A549 (cell line): ENCODE measurements around the gene VAMP4. TPM values are rescaled to one million over a fixed set of nuclear protein-coding genes. Genes with fewer than 3 reads are reported as not detected.

ENCODE experiments used
- HDAC2 ChIP-seq: fragments of 200-600 bp; sonication (generic); IDR thresholded peaks from 2 replicates; pipeline ENCODE4 v1.6.1; 2016
- RARB ChIP-seq: fragments of 250-450 bp; sonication (Bioruptor Pico); IDR thresholded peaks from 2 replicates; pipeline ENCODE4 v1.8.0; 2021; ENCODE audit warnings: mild to moderate bottlenecking, moderate library complexity
- RFX5 ChIP-seq: fragments of 450-650 bp; IDR thresholded peaks from 2 replicates; pipeline ENCODE4 v1.7.1; 2014; ENCODE audit warnings: antibody characterized with exemption, mild to moderate bottlenecking, moderate library complexity
- polyA plus RNA-seq, 4 experiments: library from polyadenylated mRNA; depleted of rRNA in 3 of 4; stranded (reverse); fragments of >200 nt; fragmentation: RNase III in 1 of 4; extraction: RNeasy Plus Mini Kit Qiagen cat#74134 plus additional on column Dnase treatment in 1 of 4; gene quantifications; 2 replicates in 3 of 4; 3 replicates in 1 of 4; pipeline ENCODE4 v1.2.3, GENCODE V29; 2011 to 2017
- small RNA-seq, 6 experiments: library from RNA; depleted of rRNA; stranded (forward); fragments of <200 nt; gene quantifications; one replicate each; pipeline ENCODE3, GENCODE V24; 2012
- TF ChIP-seq, protein P1 (sequence below): IDR thresholded peaks from 2 replicates; pipeline ENCODE4 v1.6.1; 2012

VAMP4 gene
- polyA plus RNA-seq, 2 of the 4 experiments (the other 2 are of a cell fraction) = 4.3 to 9.3 TPM

DNA sequence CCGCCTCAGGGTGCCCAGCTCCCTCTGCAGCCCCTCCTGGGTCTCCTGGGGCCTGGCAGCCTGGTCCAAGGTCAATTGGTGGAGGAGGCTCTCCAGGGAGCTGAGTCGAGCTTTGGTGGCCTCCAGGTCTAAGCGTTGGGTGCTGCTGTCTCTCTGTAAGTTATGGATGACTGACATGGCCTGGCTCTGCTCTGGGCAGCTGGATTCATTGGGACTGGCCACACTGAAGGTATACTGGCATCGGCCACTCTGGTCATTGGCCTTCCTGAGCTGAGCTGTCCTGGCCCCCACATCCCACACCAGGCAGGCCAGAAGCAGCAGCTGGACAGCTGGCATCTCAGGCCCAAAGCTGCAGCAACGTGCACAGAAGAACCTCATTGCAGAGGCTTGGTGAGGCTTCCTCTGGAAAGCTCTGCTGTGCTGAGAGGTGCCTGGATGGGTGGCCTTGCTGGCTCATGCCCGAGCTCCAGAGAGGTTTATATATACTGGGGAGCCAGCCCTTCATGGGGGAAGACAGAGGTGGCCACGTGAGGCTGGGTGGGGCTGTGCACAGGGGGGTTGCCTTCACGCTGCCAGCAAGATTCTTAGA lies 89.5 kb downstream of the VAMP4 start, which contains the start of gene MYOC (continued):
- TF ChIP-seq, protein P1, sequence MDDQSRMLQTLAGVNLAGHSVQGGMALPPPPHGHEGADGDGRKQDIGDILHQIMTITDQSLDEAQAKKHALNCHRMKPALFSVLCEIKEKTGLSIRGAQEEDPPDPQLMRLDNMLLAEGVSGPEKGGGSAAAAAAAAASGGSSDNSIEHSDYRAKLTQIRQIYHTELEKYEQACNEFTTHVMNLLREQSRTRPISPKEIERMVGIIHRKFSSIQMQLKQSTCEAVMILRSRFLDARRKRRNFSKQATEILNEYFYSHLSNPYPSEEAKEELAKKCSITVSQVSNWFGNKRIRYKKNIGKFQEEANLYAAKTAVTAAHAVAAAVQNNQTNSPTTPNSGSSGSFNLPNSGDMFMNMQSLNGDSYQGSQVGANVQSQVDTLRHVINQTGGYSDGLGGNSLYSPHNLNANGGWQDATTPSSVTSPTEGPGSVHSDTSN = no peak
- TF ChIP-seq RFX5 (no peak), RARB (CRISPR knock-in tag) (no peak), HDAC2 (no peak)

Small RNA genes within 50 kb of the gene (small RNA-seq; reads per million reads assigned to genes)
- 0 reads per million in 6 experiments for gene RF00601

Other genes with a start within 250 kb of the VAMP4 start
- not detected in 2 replicates for gene MYOCOS, start 119.8 kb downstream of the VAMP4 start, polyA plus RNA-seq (2011; rRNA removed)
- not detected in 3 replicates for gene MYOCOS, start 119.8 kb downstream of the VAMP4 start, polyA plus RNA-seq (2017; fragmentation: RNase III; extraction: RNeasy Plus Mini Kit Qiagen cat#74134 plus additional on column Dnase treatment)
- not detected in 2 replicates for gene MYOC, start 89.4 kb downstream of the VAMP4 start, polyA plus RNA-seq (2011; rRNA removed)
- gene MYOC, start 89.4 kb downstream of the VAMP4 start, polyA plus RNA-seq (2017; fragmentation: RNase III; extraction: RNeasy Plus Mini Kit Qiagen cat#74134 plus additional on column Dnase treatment) = not detected in 3 replicates
- 54.0 and 61.2 TPM in 2 replicates for gene METTL13, start 39.6 kb upstream of the VAMP4 start, polyA plus RNA-seq (2011; rRNA removed)
- gene METTL13, start 39.6 kb upstream of the VAMP4 start, polyA plus RNA-seq (2017; fragmentation: RNase III; extraction: RNeasy Plus Mini Kit Qiagen cat#74134 plus additional on column Dnase treatment) = 46.5 to 53.7 TPM (median 52.3 TPM) in 3 replicates
- gene DNM3, start 99.4 kb upstream of the VAMP4 start, polyA plus RNA-seq (2011; rRNA removed) = 1.1 and 1.5 TPM in 2 replicates
- 0.34 to 0.57 TPM (median 0.55 TPM) in 3 replicates for gene DNM3, start 99.4 kb upstream of the VAMP4 start, polyA plus RNA-seq (2017; fragmentation: RNase III; extraction: RNeasy Plus Mini Kit Qiagen cat#74134 plus additional on column Dnase treatment)